Neural progenitor cell (in vitro differentiated cells): ENCODE measurements around the gene PIK3R6.

Source experiments
- EZH2 ChIP-seq: fragments of 200-600 bp; sonication (generic); IDR thresholded peaks from 2 replicates; pipeline ENCODE4 v1.6.1; 2017; ENCODE audit warnings: antibody characterized with exemption, mild to moderate bottlenecking, moderate library complexity
- TF ChIP-seq, protein P1 (sequence below): fragments of 200-600 bp; sonication (generic); IDR thresholded peaks from 2 replicates; pipeline ENCODE4 v1.5.1; 2017; ENCODE audit warnings: antibody characterized with exemption, mild to moderate bottlenecking

DNA sequence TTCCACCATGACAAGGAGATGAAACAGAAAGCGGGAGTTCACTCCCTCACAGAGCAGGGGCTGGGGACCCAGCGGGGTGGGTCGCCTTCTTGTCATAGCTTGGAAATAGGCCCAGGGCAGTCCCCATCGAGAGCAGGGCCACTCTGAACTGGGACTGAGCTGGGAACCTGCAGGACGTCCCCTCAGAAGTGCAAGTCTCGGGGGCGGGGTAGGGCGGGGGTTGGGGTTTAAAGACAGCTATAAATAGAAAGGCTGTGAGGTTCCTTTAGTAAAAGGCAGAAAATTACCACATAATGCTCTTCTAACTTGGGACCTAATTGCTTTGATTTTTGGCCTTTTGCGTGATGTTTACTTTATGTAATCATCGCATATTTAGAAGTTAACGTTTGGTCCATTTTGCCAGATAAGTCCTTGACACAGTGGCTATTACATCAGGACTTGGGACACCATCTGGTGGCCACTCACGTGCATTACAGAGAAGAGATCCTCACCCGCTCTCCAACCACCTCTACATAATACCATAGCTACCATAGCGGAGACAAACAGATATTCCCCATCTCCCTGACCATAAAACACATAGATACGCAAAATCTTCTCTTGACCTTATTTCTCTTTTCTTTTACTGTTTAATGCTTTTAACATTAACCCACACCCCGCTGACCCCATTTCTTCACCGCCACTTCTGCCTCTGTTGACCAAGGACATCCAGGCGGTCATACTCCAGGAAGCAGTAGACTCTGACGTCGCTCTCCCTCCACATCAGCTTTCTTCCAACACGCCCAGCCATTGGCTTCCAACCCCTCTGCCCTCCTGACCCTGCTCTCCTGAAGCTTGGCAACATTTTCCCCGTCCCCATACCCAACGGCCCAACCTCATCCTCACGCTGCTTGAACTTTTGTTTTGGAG lies 27.5 kb upstream of the PIK3R6 start:
- TF ChIP-seq, protein P1, sequence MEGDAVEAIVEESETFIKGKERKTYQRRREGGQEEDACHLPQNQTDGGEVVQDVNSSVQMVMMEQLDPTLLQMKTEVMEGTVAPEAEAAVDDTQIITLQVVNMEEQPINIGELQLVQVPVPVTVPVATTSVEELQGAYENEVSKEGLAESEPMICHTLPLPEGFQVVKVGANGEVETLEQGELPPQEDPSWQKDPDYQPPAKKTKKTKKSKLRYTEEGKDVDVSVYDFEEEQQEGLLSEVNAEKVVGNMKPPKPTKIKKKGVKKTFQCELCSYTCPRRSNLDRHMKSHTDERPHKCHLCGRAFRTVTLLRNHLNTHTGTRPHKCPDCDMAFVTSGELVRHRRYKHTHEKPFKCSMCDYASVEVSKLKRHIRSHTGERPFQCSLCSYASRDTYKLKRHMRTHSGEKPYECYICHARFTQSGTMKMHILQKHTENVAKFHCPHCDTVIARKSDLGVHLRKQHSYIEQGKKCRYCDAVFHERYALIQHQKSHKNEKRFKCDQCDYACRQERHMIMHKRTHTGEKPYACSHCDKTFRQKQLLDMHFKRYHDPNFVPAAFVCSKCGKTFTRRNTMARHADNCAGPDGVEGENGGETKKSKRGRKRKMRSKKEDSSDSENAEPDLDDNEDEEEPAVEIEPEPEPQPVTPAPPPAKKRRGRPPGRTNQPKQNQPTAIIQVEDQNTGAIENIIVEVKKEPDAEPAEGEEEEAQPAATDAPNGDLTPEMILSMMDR: peak; percentile 83
- TF ChIP-seq EZH2: no peak
